Sigmoid colon (tissue), 7 donors: ENCODE results near the gene CLDN16. TPM values are rescaled to one million over a fixed set of nuclear protein-coding genes. Genes with fewer than 3 reads are reported as not detected.

Experiments used
- DNase-seq: peaks from one replicate; pipeline ENCODE4 v3.0.0-alpha.2; 2019
- H3K27ac ChIP-seq, 4 donors: fragments of 200-600 bp; sonication (generic); one replicate each; pipeline ENCODE4 v1.5.1; 2016 to 2019; ENCODE audit warnings: mild to moderate bottlenecking in 1 of 4
- H3K27me3 ChIP-seq, 3 donors: fragments of 200-600 bp; sonication (generic); one replicate each; pipeline ENCODE4 v1.5.1; 2019; ENCODE audit warnings: mild to moderate bottlenecking in 1 of 3
- H3K36me3 ChIP-seq, 4 donors: fragments of 200-600 bp; sonication (generic); one replicate each; pipeline ENCODE4 v1.5.1; 2016 to 2019
- H3K4me1 ChIP-seq, 4 donors: fragments of 200-600 bp; sonication (generic); one replicate each; pipeline ENCODE4 v1.5.1; 2017 to 2019
- H3K4me3 ChIP-seq, 4 donors: fragments of 200-600 bp; sonication (generic); one replicate each; pipeline ENCODE4 v1.5.1; 2017 to 2019; ENCODE audit warnings: mild to moderate bottlenecking in 2 of 4, moderate library complexity in 1 of 4
- H3K9me3 ChIP-seq, 4 donors: fragments of 200-600 bp in 3 of 4; sonication (generic) in 3 of 4; one replicate each; pipeline versions ENCODE4 v1.5.1 to v1.6.1; 2013 to 2019
- CTCF ChIP-seq, 4 experiments: fragments of 450-650 bp in 3 of 4; fragments of 200-600 bp in 1 of 4; IDR thresholded peaks; one replicate each; pipeline ENCODE4 v1.5.1; 2016 to 2019; ENCODE audit warnings: antibody characterized with exemption in 4 of 4, mild to moderate bottlenecking in 3 of 4, moderate library complexity in 2 of 4
- EP300 ChIP-seq, 4 donors: sonication (generic); formaldehyde crosslinking; IDR thresholded peaks; one replicate each; pipeline ENCODE4 v1.6.1; 2017; ENCODE audit warnings: antibody characterized with exemption in 4 of 4
- POLR2A ChIP-seq, 2 donors: fragments of 450-650 bp; IDR thresholded peaks; one replicate each; pipeline ENCODE4 v1.6.1; 2016; ENCODE audit warnings: antibody characterized with exemption in 2 of 2, mild to moderate bottlenecking in 2 of 2, moderate library complexity in 2 of 2
- POLR2AphosphoS5 ChIP-seq, 4 donors: sonication (generic); formaldehyde crosslinking; IDR thresholded peaks; one replicate each; pipeline ENCODE4 v1.6.1; 2017; ENCODE audit warnings: antibody characterized with exemption in 4 of 4
- WGBS, 2 donors: extraction: QIAGEN DNeasy Blood & Tissue Kit; methylation state at CpG; one replicate each; pipeline ENCODE4 v1.1.7; 2013; 5-methylcytosine and 5-hydroxymethylcytosine counted together
- intact Hi-C: fragments of 100-400 bp; cut with DNase I; formaldehyde crosslinking; loops from one replicate; pipeline ENCODE4 v1.15.1; 2023
- polyA plus RNA-seq, 3 donors: library from polyadenylated mRNA; stranded (reverse); fragments of 200-250 nt; gene quantifications; one replicate each; pipeline ENCODE4 v1.2.3, GENCODE V29; 2013
- total RNA-seq, 4 donors: library from RNA; depleted of rRNA; stranded (reverse); fragments of >200 nt; gene quantifications; one replicate each; pipeline ENCODE4 v1.1.0, GENCODE V29; 2016
- donor health status: healthy with polysubstance abuse.
- donor health status: Bipolar disorder and iron deficiency.
- donor health status: healthy.

Gene CLDN16
- total and polyA plus RNA-seq, 7 donors: 0.01 TPM; not detected in 6

- no peak overlapping the region for H3K27ac ChIP-seq
- no peaks in the 10 kb centered on the region for H3K4me1 ChIP-seq
- H3K36me3 ChIP-seq: no peaks in the 10 kb centered on the region
- no peak for DNase-seq
- H3K4me3 ChIP-seq: no peak overlapping the region
- H3K27me3 ChIP-seq: no peaks in the 10 kb centered on the region
- TF ChIP-seq EP300 (IDR thresholded peaks at IDR 0.05): no peak
- no peak for TF ChIP-seq CTCF (IDR thresholded peaks at IDR 0.05)
- no peak for TF ChIP-seq POLR2AphosphoS5 (IDR thresholded peaks at IDR 0.05)
- no peak for TF ChIP-seq POLR2A (IDR thresholded peaks at IDR 0.05)
- intact Hi-C loops: no loop called here
- H3K9me3 ChIP-seq: no peaks in the 10 kb centered on the region
Measured at GRCh38 chr3:190380184-190380583, 7.8 kb upstream of the CLDN16 start.

GRCh38 chr3:190381441-190381840, 6.5 kb upstream of the CLDN16 start:
- TF ChIP-seq POLR2AphosphoS5 (IDR thresholded peaks at IDR 0.05) (no peak), POLR2A (IDR thresholded peaks at IDR 0.05) (no peak), CTCF (IDR thresholded peaks at IDR 0.05) (no peak), EP300 (IDR thresholded peaks at IDR 0.05) (no peak)
- intact Hi-C loops: no loop called here
- Histone ChIP-seq H3K27ac (no peak overlapping the region), H3K4me1 (no peaks in the 10 kb centered on the region), H3K36me3 (no peaks in the 10 kb centered on the region), H3K27me3 (no peaks in the 10 kb centered on the region), H3K9me3 (no peaks in the 10 kb centered on the region), H3K4me3 (no peak overlapping the region)
- DNase-seq: no peak

GRCh38 chr3:190382082-190382481, 5.9 kb upstream of the CLDN16 start:
- Histone ChIP-seq H3K27ac (no peak overlapping the region), H3K27me3 (no peaks in the 10 kb centered on the region), H3K36me3 (no peaks in the 10 kb centered on the region), H3K4me1 (no peaks in the 10 kb centered on the region), H3K4me3 (no peak overlapping the region), H3K9me3 (no peaks in the 10 kb centered on the region)
- DNase-seq: no peak
- intact Hi-C loops: no loop called here
- TF ChIP-seq EP300 (IDR thresholded peaks at IDR 0.05): no peak
- TF ChIP-seq POLR2AphosphoS5 (IDR thresholded peaks at IDR 0.05): no peak

GRCh38 chr3:190384309-190384756, 3.6 kb upstream of the CLDN16 start:
- Histone ChIP-seq H3K4me1 (no peaks in the 10 kb centered on the region), H3K9me3 (no peaks in the 10 kb centered on the region), H3K4me3 (no peak overlapping the region), H3K27ac (no peak overlapping the region), H3K27me3 (no peaks in the 10 kb centered on the region), H3K36me3 (no peaks in the 10 kb centered on the region)
- intact Hi-C loops: no loop called here
- no peak for TF ChIP-seq EP300 (IDR thresholded peaks at IDR 0.05)
- peak in 2 of 4 experiments; percentile 9 to 15 for TF ChIP-seq CTCF (IDR thresholded peaks at IDR 0.05)
- no peak for DNase-seq
- 7 to 21% methylated on average over 2 of the region's 2 CpGs for WGBS, 2 donors

GRCh38 chr3:190385731-190386688, 2.0 kb upstream of the CLDN16 start:
- intact Hi-C loops: no loop called here
- WGBS, 2 donors: 81 to 83% methylated on average over 8 of the region's 8 CpGs
- Histone ChIP-seq H3K4me1 (no peaks in the 10 kb centered on the region), H3K27ac (no peak overlapping the region), H3K4me3 (no peak overlapping the region), H3K36me3 (no peaks in the 10 kb centered on the region), H3K9me3 (no peaks in the 10 kb centered on the region), H3K27me3 (no peaks in the 10 kb centered on the region)
- DNase-seq: no peak
- no peak for TF ChIP-seq POLR2A (IDR thresholded peaks at IDR 0.05)
- TF ChIP-seq EP300 (IDR thresholded peaks at IDR 0.05): no peak
- no peak for TF ChIP-seq POLR2AphosphoS5 (IDR thresholded peaks at IDR 0.05)
